Retinal pigment epithelial cell (primary cell): ENCODE measurements around the gene MET.

ENCODE experiments used
- DNase-seq: peaks from one replicate; pipeline ENCODE4 v3.0.0-alpha.2; 2010; ENCODE audit warnings: low read depth
- H3K4me3 ChIP-seq: 2 replicates; pipeline ENCODE4 v1.5.1; 2011; ENCODE audit warnings: mild to moderate bottlenecking, low read length, control low read depth, moderate library complexity
- TF ChIP-seq, protein P1 (sequence below): conservative IDR thresholded peaks from 2 replicates; pipeline ENCODE4 v1.5.1; 2011; ENCODE audit warnings: low read depth, low read length, control low read depth, inconsistent platforms

The MET gene

DNA sequence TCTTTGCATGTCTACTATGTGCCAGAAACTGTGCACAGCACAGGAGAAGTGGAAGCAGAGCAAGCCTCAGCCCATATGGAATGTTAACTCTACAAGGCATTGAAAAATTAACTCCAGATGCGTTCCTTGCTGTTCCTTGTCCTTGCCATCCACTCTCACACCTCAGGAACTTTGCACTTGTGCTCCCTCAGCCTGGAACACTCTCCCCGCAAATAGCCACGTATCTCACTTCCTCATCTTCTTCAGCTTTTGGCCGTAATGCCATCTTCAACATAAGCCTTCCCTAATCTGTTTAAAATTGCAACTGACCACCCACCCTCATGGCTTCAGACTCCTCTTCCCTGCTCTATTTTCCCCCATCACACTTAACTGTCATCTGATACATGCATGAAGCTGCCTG is 107.2 kb downstream of the MET start:
- H3K4me3 ChIP-seq: no peak overlapping the region
- DNase-seq: no peak
- TF ChIP-seq, protein P1, sequence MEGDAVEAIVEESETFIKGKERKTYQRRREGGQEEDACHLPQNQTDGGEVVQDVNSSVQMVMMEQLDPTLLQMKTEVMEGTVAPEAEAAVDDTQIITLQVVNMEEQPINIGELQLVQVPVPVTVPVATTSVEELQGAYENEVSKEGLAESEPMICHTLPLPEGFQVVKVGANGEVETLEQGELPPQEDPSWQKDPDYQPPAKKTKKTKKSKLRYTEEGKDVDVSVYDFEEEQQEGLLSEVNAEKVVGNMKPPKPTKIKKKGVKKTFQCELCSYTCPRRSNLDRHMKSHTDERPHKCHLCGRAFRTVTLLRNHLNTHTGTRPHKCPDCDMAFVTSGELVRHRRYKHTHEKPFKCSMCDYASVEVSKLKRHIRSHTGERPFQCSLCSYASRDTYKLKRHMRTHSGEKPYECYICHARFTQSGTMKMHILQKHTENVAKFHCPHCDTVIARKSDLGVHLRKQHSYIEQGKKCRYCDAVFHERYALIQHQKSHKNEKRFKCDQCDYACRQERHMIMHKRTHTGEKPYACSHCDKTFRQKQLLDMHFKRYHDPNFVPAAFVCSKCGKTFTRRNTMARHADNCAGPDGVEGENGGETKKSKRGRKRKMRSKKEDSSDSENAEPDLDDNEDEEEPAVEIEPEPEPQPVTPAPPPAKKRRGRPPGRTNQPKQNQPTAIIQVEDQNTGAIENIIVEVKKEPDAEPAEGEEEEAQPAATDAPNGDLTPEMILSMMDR: no peak

DNA sequence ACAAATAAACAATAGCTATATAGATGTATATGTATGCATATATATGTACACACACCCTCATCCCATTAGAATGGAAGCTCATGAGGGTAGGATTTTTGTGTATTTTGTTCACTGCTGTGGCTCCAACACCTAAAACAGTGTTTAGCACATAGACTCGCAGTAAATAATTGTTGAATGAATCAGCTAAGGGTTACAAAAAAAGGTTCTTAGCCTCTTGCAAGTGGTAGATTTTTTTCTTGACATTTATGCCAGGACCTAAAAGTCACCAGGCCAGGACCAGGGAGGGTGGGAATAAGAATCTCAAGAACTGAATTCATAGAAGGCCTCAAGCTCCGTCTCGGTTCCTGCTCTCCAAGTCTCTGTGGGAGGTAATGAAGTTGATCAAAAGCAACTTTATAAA is 107.9 kb downstream of the MET start:
- no peak for DNase-seq
- TF ChIP-seq, protein P1: no peak
- no peak overlapping the region for H3K4me3 ChIP-seq

DNA sequence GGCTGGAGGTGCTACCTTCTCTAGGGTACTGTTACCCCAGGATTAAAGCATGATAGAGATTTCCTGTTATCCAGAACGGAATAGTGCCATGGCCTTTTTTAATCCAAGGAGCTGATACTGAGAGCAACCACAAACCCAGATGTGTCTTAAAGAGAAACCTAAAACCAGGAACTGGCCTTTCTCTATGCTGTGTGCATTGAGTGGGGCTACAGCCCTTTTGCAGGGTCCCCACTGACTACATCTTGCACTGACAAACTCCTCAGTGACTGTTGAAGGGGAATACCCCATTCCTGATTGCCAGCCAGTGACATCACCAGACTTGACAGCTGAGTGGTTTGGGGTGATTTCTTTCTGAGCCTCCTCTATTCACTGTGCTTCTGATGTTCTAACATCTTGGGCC is 108.5 kb downstream of the MET start:
- DNase-seq: no peak
- no peak overlapping the region for H3K4me3 ChIP-seq
- TF ChIP-seq, protein P1: no peak

DNA sequence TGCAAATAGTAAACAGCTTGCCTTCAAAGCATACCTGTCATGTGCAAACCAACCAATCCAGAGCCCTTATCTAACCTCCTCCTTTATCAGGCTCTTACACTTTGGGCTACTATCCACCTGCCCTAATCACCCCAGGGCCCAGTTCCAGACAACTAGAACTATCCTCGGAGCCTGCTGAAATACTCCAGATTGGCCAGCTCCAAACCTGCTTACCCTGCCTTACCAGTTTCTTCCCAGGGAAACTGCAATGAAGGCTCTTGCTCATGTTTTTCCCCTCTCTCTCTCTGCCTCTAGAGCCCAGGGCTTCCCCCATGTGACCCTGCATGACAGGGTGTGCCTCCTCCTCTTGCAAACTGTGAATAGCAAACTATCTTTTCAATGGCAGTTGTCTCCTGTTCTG is 109.0 kb downstream of the MET start:
- no peak overlapping the region for H3K4me3 ChIP-seq
- TF ChIP-seq, protein P1: no peak
- no peak for DNase-seq

- DNase-seq: no peak
- TF ChIP-seq, protein P1: no peak
- no peak overlapping the region for H3K4me3 ChIP-seq
Observed at GRCh38 chr7:116781584-116781983, 109.6 kb downstream of the MET start.

DNA sequence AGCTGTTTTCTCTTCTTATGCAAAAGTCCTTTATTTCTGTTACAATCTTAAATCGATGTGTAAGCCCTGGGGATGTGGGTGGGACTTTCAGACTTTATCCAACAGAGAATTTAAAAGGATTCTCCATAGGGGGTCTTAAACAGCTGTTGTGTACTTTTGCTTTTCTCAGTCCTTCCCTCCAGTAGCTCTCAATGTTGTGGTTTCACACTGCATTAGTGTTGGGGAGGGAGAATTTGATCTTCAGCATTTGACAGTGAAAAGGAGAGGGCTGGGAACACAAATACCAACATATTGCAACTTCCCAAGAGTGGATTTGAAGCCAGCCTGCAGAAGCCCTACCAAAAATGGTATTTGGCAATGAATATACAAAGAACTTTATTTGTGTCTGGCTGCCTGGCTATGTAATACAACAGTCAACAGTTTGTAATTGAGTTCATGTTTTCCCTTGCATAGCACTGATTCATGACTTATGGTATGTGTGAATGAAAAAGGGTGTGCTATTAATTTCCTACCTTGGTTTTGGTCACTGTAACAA is 110.2 kb downstream of the MET start:
- TF ChIP-seq, protein P1: no peak
- DNase-seq: no peak
- no peak overlapping the region for H3K4me3 ChIP-seq

DNA sequence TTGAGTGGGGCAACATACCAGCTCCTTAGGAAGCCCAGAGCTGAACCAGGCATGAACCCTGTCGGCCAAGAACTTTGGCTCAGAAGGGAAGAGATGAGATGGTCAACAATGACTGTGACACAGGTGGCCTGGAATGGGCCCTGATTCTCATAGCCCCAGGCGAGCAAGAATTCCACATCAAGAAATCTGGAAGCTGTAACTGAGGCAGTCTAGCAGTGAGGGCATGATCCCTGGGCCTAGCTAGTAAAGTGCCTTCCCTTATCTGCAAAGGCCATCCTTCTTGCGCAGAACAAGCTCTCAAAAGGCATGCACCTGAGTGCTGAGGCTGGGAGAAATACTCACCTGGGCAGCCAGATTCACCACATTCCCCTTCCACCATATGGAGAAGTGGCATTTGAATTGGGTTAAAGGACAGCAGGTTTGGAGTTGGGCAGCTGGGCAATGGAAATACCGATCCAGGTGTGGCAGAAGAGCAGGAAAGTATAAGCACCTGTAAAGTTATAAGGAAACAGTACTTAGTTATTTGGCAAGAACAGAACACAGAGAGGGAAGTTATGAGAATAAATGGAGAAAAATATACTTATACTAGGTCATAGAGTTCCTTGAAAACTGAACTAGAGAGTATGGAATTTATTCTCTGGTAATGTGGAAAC is 111.8 kb downstream of the MET start:
- no peak for DNase-seq
- no peak overlapping the region for H3K4me3 ChIP-seq
- TF ChIP-seq, protein P1: no peak
